HepG2 (cell line): ENCODE measurements around the gene RNASE7. TPM values are rescaled to one million over a fixed set of nuclear protein-coding genes. Genes with fewer than 3 reads are reported as not detected.

Experiments
- HOXD1 ChIP-seq: sonication (generic); formaldehyde crosslinking; IDR thresholded peaks from 2 replicates; pipeline ENCODE4 v1.5.0; 2020; ENCODE audit warnings: missing genetic modification reagents
- JDP2 ChIP-seq: sonication (generic); formaldehyde crosslinking; IDR thresholded peaks from 2 replicates; pipeline ENCODE4 v1.8.1; 2022; ENCODE audit warnings: missing genetic modification reagents, borderline replicate concordance
- JUN ChIP-seq: sonication (generic); formaldehyde crosslinking; IDR thresholded peaks from 2 replicates; pipeline ENCODE4 v1.4.0; 2020; ENCODE audit warnings: mild to moderate bottlenecking, missing genetic modification reagents
- KLF6 ChIP-seq: IDR thresholded peaks from 2 replicates; pipeline ENCODE4 v1.8.0; 2016; ENCODE audit warnings: missing biosample characterization, missing genetic modification reagents
- MBNL3 ChIP-seq: fragments of 250-450 bp; sonication (Bioruptor Pico); conservative IDR thresholded peaks from 2 replicates; pipeline ENCODE4 v1.8.0; 2022; ENCODE audit warnings: mild to moderate bottlenecking, inconsistent platforms
- MED13 ChIP-seq: sonication (generic); formaldehyde crosslinking; IDR thresholded peaks from 2 replicates; pipeline ENCODE4 v1.5.0; 2020; ENCODE audit warnings: missing genetic modification reagents
- NFE2L2 ChIP-seq: fragments of 150-350 bp; IDR thresholded peaks from 2 replicates; pipeline ENCODE4 v1.6.1; 2014; ENCODE audit warnings: low read length
- SCMH1 ChIP-seq: sonication (generic); formaldehyde crosslinking; IDR thresholded peaks from 2 replicates; pipeline ENCODE4 v1.9.0; 2021; ENCODE audit warnings: missing genetic modification reagents, mild to moderate bottlenecking, borderline replicate concordance
- SP1 ChIP-seq, 2 experiments: fragments of 450-650 bp in 1 of 2; sonication (generic) in 1 of 2; formaldehyde crosslinking in 1 of 2; IDR thresholded peaks; 2 replicates each; pipeline versions ENCODE4 v1.4.0 to v1.6.1; 2016 to 2020; ENCODE audit warnings: missing genetic modification reagents in 1 of 2
- TBX3 ChIP-seq: fragments of 450-650 bp; IDR thresholded peaks from 2 replicates; pipeline ENCODE4 v1.6.1; 2017; ENCODE audit warnings: antibody characterized with exemption, mild to moderate bottlenecking, inconsistent platforms, borderline replicate concordance
- U2AF2 ChIP-seq: fragments of 200-400 bp; formaldehyde crosslinking; IDR thresholded peaks from 2 replicates; pipeline ENCODE4 v1.6.1; 2017; ENCODE audit warnings: low read depth, mild to moderate bottlenecking, low read length
- ZNF124 ChIP-seq: sonication (generic); formaldehyde crosslinking; IDR thresholded peaks from 2 replicates; pipeline ENCODE4 v1.4.0; 2020; ENCODE audit warnings: missing genetic modification reagents
- ZNF333 ChIP-seq: sonication (generic); formaldehyde crosslinking; IDR thresholded peaks from 2 replicates; pipeline ENCODE4 v1.4.0; 2020; ENCODE audit warnings: mild to moderate bottlenecking, missing genetic modification reagents, borderline replicate concordance
- ZNF414 ChIP-seq: sonication (generic); formaldehyde crosslinking; IDR thresholded peaks from 2 replicates; pipeline ENCODE4 v1.5.0; 2020; ENCODE audit warnings: missing genetic modification reagents
- polyA plus RNA-seq, 8 experiments: library from polyadenylated mRNA; depleted of rRNA in 3 of 8; stranded (reverse) in 7 of 8; unstranded in 1 of 8; fragments of >200 nt; fragmentation: Illumina TruSeq in 4 of 8; extraction: Trizol in 4 of 8; gene quantifications; 2 replicates each; pipeline versions ENCODE4 v1.2.1 to v1.2.3, GENCODE V29; 2011 to 2016; ENCODE audit warnings: low read depth in 4 of 8, missing spikeins in 1 of 8, mixed read lengths in 1 of 8; ENCODE audit not compliant: insufficient read depth in 1 of 8
- total RNA-seq, 5 experiments: library from RNA; depleted of rRNA; stranded (reverse); fragments of >200 nt; fragmentation: Illumina TruSeq; extraction: Trizol; gene quantifications; 2 replicates each; pipeline ENCODE4 v1.2.3, GENCODE V29; 2016; ENCODE audit warnings: low read depth in 1 of 5
- TF ChIP-seq, protein P1 (sequence below): sonication (generic); formaldehyde crosslinking; IDR thresholded peaks from 2 replicates; pipeline ENCODE4 v1.4.0; 2020; ENCODE audit warnings: mild to moderate bottlenecking, low read depth, missing genetic modification reagents
- TF ChIP-seq, protein P2 (sequence below): sonication (generic); formaldehyde crosslinking; IDR thresholded peaks from 2 replicates; pipeline ENCODE4 v1.5.0; 2020; ENCODE audit warnings: mild to moderate bottlenecking, missing genetic modification reagents, borderline replicate concordance
- TF ChIP-seq, protein P3 (sequence below): sonication (generic); formaldehyde crosslinking; IDR thresholded peaks from 2 replicates; pipeline ENCODE4; 2020; ENCODE audit warnings: missing genetic modification reagents, mild to moderate bottlenecking, borderline replicate concordance
- TF ChIP-seq, protein P4 (sequence below): IDR thresholded peaks from 2 replicates; pipeline ENCODE4 v1.6.1; 2016; ENCODE audit warnings: low read depth, borderline replicate concordance
- TF ChIP-seq, protein P5 (sequence below): sonication (generic); formaldehyde crosslinking; IDR thresholded peaks from 2 replicates; pipeline ENCODE4 v1.9.0; 2021; ENCODE audit warnings: missing genetic modification reagents, mild to moderate bottlenecking, borderline replicate concordance

Gene RNASE7
- total and polyA plus RNA-seq, 2 of the 13 experiments (the other 11 are each of a cell fraction or from before 2014, with no cell fraction given), result 0.04 TPM; not detected in 1

- TF ChIP-seq, protein P1, sequence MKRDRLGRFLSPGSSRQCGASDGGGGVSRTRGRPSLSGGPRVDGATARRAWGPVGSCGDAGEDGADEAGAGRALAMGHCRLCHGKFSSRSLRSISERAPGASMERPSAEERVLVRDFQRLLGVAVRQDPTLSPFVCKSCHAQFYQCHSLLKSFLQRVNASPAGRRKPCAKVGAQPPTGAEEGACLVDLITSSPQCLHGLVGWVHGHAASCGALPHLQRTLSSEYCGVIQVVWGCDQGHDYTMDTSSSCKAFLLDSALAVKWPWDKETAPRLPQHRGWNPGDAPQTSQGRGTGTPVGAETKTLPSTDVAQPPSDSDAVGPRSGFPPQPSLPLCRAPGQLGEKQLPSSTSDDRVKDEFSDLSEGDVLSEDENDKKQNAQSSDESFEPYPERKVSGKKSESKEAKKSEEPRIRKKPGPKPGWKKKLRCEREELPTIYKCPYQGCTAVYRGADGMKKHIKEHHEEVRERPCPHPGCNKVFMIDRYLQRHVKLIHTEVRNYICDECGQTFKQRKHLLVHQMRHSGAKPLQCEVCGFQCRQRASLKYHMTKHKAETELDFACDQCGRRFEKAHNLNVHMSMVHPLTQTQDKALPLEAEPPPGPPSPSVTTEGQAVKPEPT (CRISPR knock-in tag), result no peak
- TF ChIP-seq NFE2L2 (no peak), JUN (no peak), ZNF414 (no peak), ZNF124 (CRISPR knock-in tag) (peak; percentile 92), HOXD1 (CRISPR knock-in tag) (no peak), SP1 (IDR thresholded peaks at IDR 0.05) (no peak), SP1 (CRISPR knock-in tag; IDR thresholded peaks at IDR 0.05) (peak; percentile 33; the same call in 1 of the 2 replicates), SCMH1 (CRISPR knock-in tag) (no peak), TBX3 (no peak), MBNL3 (CRISPR knock-in tag) (no peak), KLF6 (CRISPR knock-in tag) (peak; percentile 57; the same call in 1 of the 2 replicates), MED13 (CRISPR knock-in tag) (no peak), U2AF2 (no peak), ZNF333 (CRISPR knock-in tag) (no peak), JDP2 (CRISPR knock-in tag) (no peak)
- TF ChIP-seq, protein P2, sequence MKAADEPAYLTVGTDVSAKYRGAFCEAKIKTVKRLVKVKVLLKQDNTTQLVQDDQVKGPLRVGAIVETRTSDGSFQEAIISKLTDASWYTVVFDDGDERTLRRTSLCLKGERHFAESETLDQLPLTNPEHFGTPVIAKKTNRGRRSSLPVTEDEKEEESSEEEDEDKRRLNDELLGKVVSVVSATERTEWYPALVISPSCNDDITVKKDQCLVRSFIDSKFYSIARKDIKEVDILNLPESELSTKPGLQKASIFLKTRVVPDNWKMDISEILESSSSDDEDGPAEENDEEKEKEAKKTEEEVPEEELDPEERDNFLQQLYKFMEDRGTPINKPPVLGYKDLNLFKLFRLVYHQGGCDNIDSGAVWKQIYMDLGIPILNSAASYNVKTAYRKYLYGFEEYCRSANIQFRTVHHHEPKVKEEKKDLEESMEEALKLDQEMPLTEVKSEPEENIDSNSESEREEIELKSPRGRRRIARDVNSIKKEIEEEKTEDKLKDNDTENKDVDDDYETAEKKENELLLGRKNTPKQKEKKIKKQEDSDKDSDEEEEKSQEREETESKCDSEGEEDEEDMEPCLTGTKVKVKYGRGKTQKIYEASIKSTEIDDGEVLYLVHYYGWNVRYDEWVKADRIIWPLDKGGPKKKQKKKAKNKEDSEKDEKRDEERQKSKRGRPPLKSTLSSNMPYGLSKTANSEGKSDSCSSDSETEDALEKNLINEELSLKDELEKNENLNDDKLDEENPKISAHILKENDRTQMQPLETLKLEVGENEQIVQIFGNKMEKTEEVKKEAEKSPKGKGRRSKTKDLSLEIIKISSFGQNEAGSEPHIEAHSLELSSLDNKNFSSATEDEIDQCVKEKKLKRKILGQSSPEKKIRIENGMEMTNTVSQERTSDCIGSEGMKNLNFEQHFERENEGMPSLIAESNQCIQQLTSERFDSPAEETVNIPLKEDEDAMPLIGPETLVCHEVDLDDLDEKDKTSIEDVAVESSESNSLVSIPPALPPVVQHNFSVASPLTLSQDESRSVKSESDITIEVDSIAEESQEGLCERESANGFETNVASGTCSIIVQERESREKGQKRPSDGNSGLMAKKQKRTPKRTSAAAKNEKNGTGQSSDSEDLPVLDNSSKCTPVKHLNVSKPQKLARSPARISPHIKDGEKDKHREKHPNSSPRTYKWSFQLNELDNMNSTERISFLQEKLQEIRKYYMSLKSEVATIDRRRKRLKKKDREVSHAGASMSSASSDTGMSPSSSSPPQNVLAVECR (CRISPR knock-in tag), result peak; percentile 59; the same call in 1 of the 2 replicates
- TF ChIP-seq, protein P3, sequence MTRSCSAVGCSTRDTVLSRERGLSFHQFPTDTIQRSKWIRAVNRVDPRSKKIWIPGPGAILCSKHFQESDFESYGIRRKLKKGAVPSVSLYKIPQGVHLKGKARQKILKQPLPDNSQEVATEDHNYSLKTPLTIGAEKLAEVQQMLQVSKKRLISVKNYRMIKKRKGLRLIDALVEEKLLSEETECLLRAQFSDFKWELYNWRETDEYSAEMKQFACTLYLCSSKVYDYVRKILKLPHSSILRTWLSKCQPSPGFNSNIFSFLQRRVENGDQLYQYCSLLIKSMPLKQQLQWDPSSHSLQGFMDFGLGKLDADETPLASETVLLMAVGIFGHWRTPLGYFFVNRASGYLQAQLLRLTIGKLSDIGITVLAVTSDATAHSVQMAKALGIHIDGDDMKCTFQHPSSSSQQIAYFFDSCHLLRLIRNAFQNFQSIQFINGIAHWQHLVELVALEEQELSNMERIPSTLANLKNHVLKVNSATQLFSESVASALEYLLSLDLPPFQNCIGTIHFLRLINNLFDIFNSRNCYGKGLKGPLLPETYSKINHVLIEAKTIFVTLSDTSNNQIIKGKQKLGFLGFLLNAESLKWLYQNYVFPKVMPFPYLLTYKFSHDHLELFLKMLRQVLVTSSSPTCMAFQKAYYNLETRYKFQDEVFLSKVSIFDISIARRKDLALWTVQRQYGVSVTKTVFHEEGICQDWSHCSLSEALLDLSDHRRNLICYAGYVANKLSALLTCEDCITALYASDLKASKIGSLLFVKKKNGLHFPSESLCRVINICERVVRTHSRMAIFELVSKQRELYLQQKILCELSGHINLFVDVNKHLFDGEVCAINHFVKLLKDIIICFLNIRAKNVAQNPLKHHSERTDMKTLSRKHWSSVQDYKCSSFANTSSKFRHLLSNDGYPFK (CRISPR knock-in tag), result no peak
- TF ChIP-seq, protein P4, sequence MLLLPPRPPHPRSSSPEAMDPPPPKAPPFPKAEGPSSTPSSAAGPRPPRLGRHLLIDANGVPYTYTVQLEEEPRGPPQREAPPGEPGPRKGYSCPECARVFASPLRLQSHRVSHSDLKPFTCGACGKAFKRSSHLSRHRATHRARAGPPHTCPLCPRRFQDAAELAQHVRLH (CRISPR knock-in tag), result peak; percentile 82; the same call in 1 of the 2 replicates
- TF ChIP-seq, protein P5, sequence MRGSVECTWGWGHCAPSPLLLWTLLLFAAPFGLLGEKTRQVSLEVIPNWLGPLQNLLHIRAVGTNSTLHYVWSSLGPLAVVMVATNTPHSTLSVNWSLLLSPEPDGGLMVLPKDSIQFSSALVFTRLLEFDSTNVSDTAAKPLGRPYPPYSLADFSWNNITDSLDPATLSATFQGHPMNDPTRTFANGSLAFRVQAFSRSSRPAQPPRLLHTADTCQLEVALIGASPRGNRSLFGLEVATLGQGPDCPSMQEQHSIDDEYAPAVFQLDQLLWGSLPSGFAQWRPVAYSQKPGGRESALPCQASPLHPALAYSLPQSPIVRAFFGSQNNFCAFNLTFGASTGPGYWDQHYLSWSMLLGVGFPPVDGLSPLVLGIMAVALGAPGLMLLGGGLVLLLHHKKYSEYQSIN, result no peak
Measured at GRCh38 chr14:21014761-21015190, 27.4 kb upstream of the RNASE7 start (continued).
